ENCODE measurements around the gene CARD19.

DNA sequence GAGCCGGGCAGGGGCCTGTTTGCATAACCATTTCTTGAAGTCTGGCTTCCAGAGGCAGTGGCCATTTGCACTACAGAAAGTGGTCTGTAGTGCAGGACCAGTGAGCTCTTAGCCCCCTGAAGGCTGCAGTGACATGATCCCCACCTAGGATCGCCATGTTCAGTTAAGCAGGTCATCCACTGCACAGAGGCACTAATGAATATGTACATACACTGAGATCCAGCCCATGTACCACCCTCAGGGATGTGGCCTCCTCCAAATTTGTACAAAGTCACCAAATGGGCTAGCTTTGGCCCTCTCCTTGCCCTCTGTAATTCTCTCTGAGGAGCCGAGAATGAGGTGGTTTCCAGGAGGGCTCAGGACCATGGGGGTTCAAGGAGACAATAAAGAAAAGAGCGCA lies 45.8 kb upstream of the CARD19 start:
- TF ChIP-seq, protein P1, sequence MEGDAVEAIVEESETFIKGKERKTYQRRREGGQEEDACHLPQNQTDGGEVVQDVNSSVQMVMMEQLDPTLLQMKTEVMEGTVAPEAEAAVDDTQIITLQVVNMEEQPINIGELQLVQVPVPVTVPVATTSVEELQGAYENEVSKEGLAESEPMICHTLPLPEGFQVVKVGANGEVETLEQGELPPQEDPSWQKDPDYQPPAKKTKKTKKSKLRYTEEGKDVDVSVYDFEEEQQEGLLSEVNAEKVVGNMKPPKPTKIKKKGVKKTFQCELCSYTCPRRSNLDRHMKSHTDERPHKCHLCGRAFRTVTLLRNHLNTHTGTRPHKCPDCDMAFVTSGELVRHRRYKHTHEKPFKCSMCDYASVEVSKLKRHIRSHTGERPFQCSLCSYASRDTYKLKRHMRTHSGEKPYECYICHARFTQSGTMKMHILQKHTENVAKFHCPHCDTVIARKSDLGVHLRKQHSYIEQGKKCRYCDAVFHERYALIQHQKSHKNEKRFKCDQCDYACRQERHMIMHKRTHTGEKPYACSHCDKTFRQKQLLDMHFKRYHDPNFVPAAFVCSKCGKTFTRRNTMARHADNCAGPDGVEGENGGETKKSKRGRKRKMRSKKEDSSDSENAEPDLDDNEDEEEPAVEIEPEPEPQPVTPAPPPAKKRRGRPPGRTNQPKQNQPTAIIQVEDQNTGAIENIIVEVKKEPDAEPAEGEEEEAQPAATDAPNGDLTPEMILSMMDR (IDR thresholded peaks at IDR 0.05), result no peak
- TF ChIP-seq POLR2AphosphoS5 (IDR thresholded peaks at IDR 0.05; ENCODE audit: low read depth, low read length) (no peak), REST (IDR thresholded peaks at IDR 0.05; ENCODE audit: insufficient read depth in 1 of 2, low read depth in 2 of 2, low read length in 1 of 2) (no peak), TCF7L2 (IDR thresholded peaks at IDR 0.05; ENCODE audit: low read depth, low read length) (no peak)
